HFFc6 (cell line): ENCODE measurements around the gene TTC21B. TPM values are rescaled to one million over a fixed set of nuclear protein-coding genes. Genes with fewer than 3 reads are reported as not detected.

ENCODE experiments used
- DNase-seq: peaks from one replicate; pipeline ENCODE4 v3.0.0-alpha.2; 2018
- H3K27ac Mint-ChIP-seq: 2 replicates; pipeline ENCODE4 v1.8.0; 2020; ENCODE audit warnings: mild to moderate bottlenecking, mixed read lengths
- H3K27me3 Mint-ChIP-seq: 2 replicates; pipeline ENCODE4 v1.8.0; 2021; ENCODE audit warnings: mild to moderate bottlenecking, moderate library complexity, mixed read lengths; ENCODE audit not compliant: insufficient read depth
- H3K36me3 Mint-ChIP-seq: 2 replicates; pipeline ENCODE4 v1.8.0; 2021; ENCODE audit warnings: low read depth, mixed read lengths
- H3K4me1 Mint-ChIP-seq: 2 replicates; pipeline ENCODE4 v1.8.0; 2020; ENCODE audit warnings: low read depth, mixed read lengths
- H3K4me3 Mint-ChIP-seq: 2 replicates; pipeline ENCODE4 v1.8.0; 2020; ENCODE audit warnings: mild to moderate bottlenecking, moderate library complexity, mixed read lengths
- H3K9me3 Mint-ChIP-seq: 2 replicates; pipeline ENCODE4 v1.8.0; 2020; ENCODE audit warnings: mild to moderate bottlenecking, mixed read lengths
- CTCF ChIP-seq: fragments of 200-600 bp; sonication (generic); IDR thresholded peaks from 2 replicates; pipeline ENCODE4 v1.5.0; 2021; ENCODE audit warnings: antibody characterized with exemption, mild to moderate bottlenecking
- total RNA-seq, 6 experiments: library from RNA; stranded (reverse); fragmentation: NEBNext Ultra II Directional; extraction: Animal tissue kit (Norgen Biotek cat#: 25700); gene quantifications; 2 replicates in 1 of 6; 3 replicates in 5 of 6; pipeline ENCODE4 v1.2.3, GENCODE V29; 2021

TTC21B gene
- total RNA-seq, 6 experiments from 2014 or later = 9.4 to 13.0 (median 10.2) TPM

- Mint-ChIP-seq H3K9me3 (no peaks in the 10 kb centered on the region), H3K4me1 (peaks cover 20% of the 10 kb centered on the region), H3K4me3 (no peak overlapping the region), H3K36me3 (no peaks in the 10 kb centered on the region), H3K27ac (no peak overlapping the region), H3K27me3 (peaks cover 2% of the 10 kb centered on the region; the same call in 1 of the 2 replicates)
- TF ChIP-seq CTCF = no peak
- no peak for DNase-seq
Observed at GRCh38 chr2:165840333-165840958, 113.1 kb downstream of the TTC21B start.

- DNase-seq = no peak
- Mint-ChIP-seq H3K27me3 (peaks cover 2% of the 10 kb centered on the region; the same call in 1 of the 2 replicates), H3K9me3 (no peaks in the 10 kb centered on the region), H3K4me3 (no peak overlapping the region), H3K36me3 (no peaks in the 10 kb centered on the region), H3K27ac (no peak overlapping the region), H3K4me1 (peaks cover 20% of the 10 kb centered on the region)
- peak; percentile 13; the same call in 1 of the 2 replicates for TF ChIP-seq CTCF
Observed at GRCh38 chr2:165839610-165840009, 114.0 kb downstream of the TTC21B start.

- Mint-ChIP-seq H3K27ac (no peak overlapping the region), H3K4me1 (peaks cover 26% of the 10 kb centered on the region), H3K4me3 (no peak overlapping the region), H3K9me3 (no peaks in the 10 kb centered on the region), H3K27me3 (peaks cover 2% of the 10 kb centered on the region; the same call in 1 of the 2 replicates), H3K36me3 (no peaks in the 10 kb centered on the region)
- TF ChIP-seq CTCF = no peak
- DNase-seq = no peak
Observed at GRCh38 chr2:165837122-165837521, 116.5 kb downstream of the TTC21B start.

- DNase-seq = no peak
- H3K27ac Mint-ChIP-seq = no peak overlapping the region
- no peak for TF ChIP-seq CTCF
- peaks cover 24% of the 10 kb centered on the region for H3K4me1 Mint-ChIP-seq
- peaks cover 2% of the 10 kb centered on the region; the same call in 1 of the 2 replicates for H3K27me3 Mint-ChIP-seq
- H3K36me3 Mint-ChIP-seq = no peaks in the 10 kb centered on the region
- no peak overlapping the region for H3K4me3 Mint-ChIP-seq
- H3K9me3 Mint-ChIP-seq = 0 out of 2 replicates have a peak, but pooled peaks cover 3% of the 10 kb centered on the region
Observed at GRCh38 chr2:165835363-165835762, 118.2 kb downstream of the TTC21B start.

- DNase-seq = peak; percentile 43
- Mint-ChIP-seq H3K27ac (no peak overlapping the region), H3K27me3 (peaks cover 2% of the 10 kb centered on the region; the same call in 1 of the 2 replicates), H3K9me3 (0 out of 2 replicates have a peak, but pooled peaks cover 3% of the 10 kb centered on the region), H3K4me3 (no peak overlapping the region), H3K36me3 (no peaks in the 10 kb centered on the region), H3K4me1 (peaks cover 17% of the 10 kb centered on the region)
- TF ChIP-seq CTCF = no peak
Observed at GRCh38 chr2:165833156-165833555, 120.4 kb downstream of the TTC21B start.
